Mucosa of stomach (tissue), 1 donor: ENCODE data around the gene RGL1.

Experiments
- H3K27me3 ChIP-seq: one replicate; pipeline ENCODE4 v1.7.0; 2013; ENCODE audit warnings: mild to moderate bottlenecking, low read length; ENCODE audit not compliant: control insufficient read depth, insufficient read depth
- H3K36me3 ChIP-seq: one replicate; pipeline ENCODE4 v1.7.0; 2013; ENCODE audit warnings: low read length; ENCODE audit not compliant: control insufficient read depth, insufficient read depth
- H3K4me1 ChIP-seq: one replicate; pipeline ENCODE4 v1.7.0; 2013; ENCODE audit warnings: mild to moderate bottlenecking, low read length; ENCODE audit not compliant: control insufficient read depth, insufficient read depth
- H3K4me3 ChIP-seq: one replicate; pipeline ENCODE4 v1.7.0; 2013; ENCODE audit warnings: low read length
- H3K9ac ChIP-seq: one replicate; pipeline ENCODE4 v1.7.0; 2013; ENCODE audit warnings: mild to moderate bottlenecking, low read length, moderate library complexity
- H3K9me3 ChIP-seq: one replicate; pipeline ENCODE4 v1.7.0; 2013; ENCODE audit warnings: mild to moderate bottlenecking, low read length, moderate library complexity; ENCODE audit not compliant: control insufficient read depth
- donor health status: Pancreatic carcinoma.

The RGL1 gene

GRCh38 chr1:183918589-183918988 is 113.7 kb downstream of the RGL1 start:
- Histone ChIP-seq H3K9me3 (no peaks in the 10 kb centered on the region), H3K36me3 (no peaks in the 10 kb centered on the region), H3K4me1 (peaks cover 14% of the 10 kb centered on the region), H3K27me3 (no peaks in the 10 kb centered on the region), H3K4me3 (no peak overlapping the region), H3K9ac (no peak overlapping the region)

GRCh38 chr1:183920651-183921050 is 115.7 kb downstream of the RGL1 start:
- no peaks in the 10 kb centered on the region for H3K36me3 ChIP-seq
- H3K27me3 ChIP-seq = no peaks in the 10 kb centered on the region
- H3K9ac ChIP-seq = no peak overlapping the region
- H3K4me3 ChIP-seq = no peak overlapping the region
- no peaks in the 10 kb centered on the region for H3K9me3 ChIP-seq
- H3K4me1 ChIP-seq = peaks cover 6% of the 10 kb centered on the region

GRCh38 chr1:183922197-183922596 is 117.3 kb downstream of the RGL1 start:
- no peaks in the 10 kb centered on the region for H3K9me3 ChIP-seq
- H3K4me1 ChIP-seq = no peaks in the 10 kb centered on the region
- H3K4me3 ChIP-seq = no peak overlapping the region
- H3K36me3 ChIP-seq = no peaks in the 10 kb centered on the region
- no peaks in the 10 kb centered on the region for H3K27me3 ChIP-seq
- no peak overlapping the region for H3K9ac ChIP-seq

- Histone ChIP-seq H3K36me3 (no peaks in the 10 kb centered on the region), H3K27me3 (no peaks in the 10 kb centered on the region), H3K4me3 (no peak overlapping the region), H3K9me3 (no peaks in the 10 kb centered on the region), H3K9ac (no peak overlapping the region), H3K4me1 (no peaks in the 10 kb centered on the region)
Observed at GRCh38 chr1:183925947-183926346, 121.0 kb downstream of the RGL1 start.

- Histone ChIP-seq H3K9me3 (no peaks in the 10 kb centered on the region), H3K36me3 (no peaks in the 10 kb centered on the region), H3K27me3 (no peaks in the 10 kb centered on the region), H3K9ac (no peak overlapping the region), H3K4me1 (no peaks in the 10 kb centered on the region), H3K4me3 (no peak overlapping the region)
Observed at GRCh38 chr1:183926983-183927382, 122.1 kb downstream of the RGL1 start.

- Histone ChIP-seq H3K36me3 (no peaks in the 10 kb centered on the region), H3K4me3 (no peak overlapping the region), H3K9ac (no peak overlapping the region), H3K27me3 (no peaks in the 10 kb centered on the region), H3K4me1 (peaks cover 8% of the 10 kb centered on the region), H3K9me3 (no peaks in the 10 kb centered on the region)
Observed at GRCh38 chr1:183931646-183932271, 126.8 kb downstream of the RGL1 start.

- Histone ChIP-seq H3K27me3 (no peaks in the 10 kb centered on the region), H3K9ac (no peak overlapping the region), H3K9me3 (no peaks in the 10 kb centered on the region), H3K4me3 (no peak overlapping the region), H3K36me3 (no peaks in the 10 kb centered on the region), H3K4me1 (peaks cover 8% of the 10 kb centered on the region)
Observed at GRCh38 chr1:183932412-183932811, 127.5 kb downstream of the RGL1 start.

GRCh38 chr1:183933528-183934179 is 128.7 kb downstream of the RGL1 start:
- Histone ChIP-seq H3K4me3 (no peak overlapping the region), H3K9ac (no peak overlapping the region), H3K36me3 (no peaks in the 10 kb centered on the region), H3K9me3 (no peaks in the 10 kb centered on the region), H3K4me1 (peaks cover 8% of the 10 kb centered on the region), H3K27me3 (no peaks in the 10 kb centered on the region)

- H3K4me1 ChIP-seq = peaks cover 8% of the 10 kb centered on the region
- H3K9me3 ChIP-seq = no peaks in the 10 kb centered on the region
- no peak overlapping the region for H3K9ac ChIP-seq
- H3K27me3 ChIP-seq = no peaks in the 10 kb centered on the region
- H3K4me3 ChIP-seq = no peak overlapping the region
- no peaks in the 10 kb centered on the region for H3K36me3 ChIP-seq
Observed at GRCh38 chr1:183934314-183934713, 129.4 kb downstream of the RGL1 start.

GRCh38 chr1:183936009-183936408 is 131.1 kb downstream of the RGL1 start:
- no peak overlapping the region for H3K9ac ChIP-seq

GRCh38 chr1:183936791-183937190 is 131.9 kb downstream of the RGL1 start:
- no peaks in the 10 kb centered on the region for H3K36me3 ChIP-seq
- no peaks in the 10 kb centered on the region for H3K9me3 ChIP-seq
- peaks cover 8% of the 10 kb centered on the region for H3K4me1 ChIP-seq
- no peaks in the 10 kb centered on the region for H3K27me3 ChIP-seq
- no peak overlapping the region for H3K9ac ChIP-seq
- no peak overlapping the region for H3K4me3 ChIP-seq

More at GRCh38 chr1:183936009-183936408, 131.1 kb downstream of the RGL1 start:
- H3K4me1 ChIP-seq = peaks cover 8% of the 10 kb centered on the region
- H3K9me3 ChIP-seq = no peaks in the 10 kb centered on the region
- no peaks in the 10 kb centered on the region for H3K36me3 ChIP-seq
- no peaks in the 10 kb centered on the region for H3K27me3 ChIP-seq
- H3K4me3 ChIP-seq = no peak overlapping the region

GRCh38 chr1:183937611-183938010 is 132.7 kb downstream of the RGL1 start:
- Histone ChIP-seq H3K9me3 (no peaks in the 10 kb centered on the region), H3K4me1 (peaks cover 3% of the 10 kb centered on the region), H3K9ac (no peak overlapping the region)

More at GRCh38 chr1:183937611-183938010, 132.7 kb downstream of the RGL1 start:
- Histone ChIP-seq H3K4me3 (no peak overlapping the region), H3K36me3 (no peaks in the 10 kb centered on the region), H3K27me3 (no peaks in the 10 kb centered on the region)
